Measurements from ENCODE around the gene KCNK5.

The KCNK5 gene

GRCh38 chr6:39143238-39143930 is 85.9 kb downstream of the KCNK5 start:
- H3K4me3 ChIP-seq: no peak overlapping the region
- no peak for DNase-seq (ENCODE audit: low spot score)
- H3K27ac ChIP-seq: no peak overlapping the region
- TF ChIP-seq CTCF (IDR thresholded peaks at IDR 0.05): no peak

- no peak overlapping the region for H3K27ac ChIP-seq
- DNase-seq (ENCODE audit: low spot score): no peak
- no peak for TF ChIP-seq CTCF (IDR thresholded peaks at IDR 0.05)
- no peak overlapping the region for H3K4me3 ChIP-seq
Observed at GRCh38 chr6:39140556-39141167, 88.6 kb downstream of the KCNK5 start.
